NCI-H146 treated with DMSO at 0.1 percent for 48 hours (cell line): ENCODE measurements around the gene ARRB1.
"Not testable (repeated sequence)": the region's sequence is repeated elsewhere in the genome, so short reads cannot be mapped to it uniquely, and the experiment has no call there.

Experiments
- DNase-seq: peaks from one replicate; lab custom pipeline; 2025; ENCODE audit not compliant: unreplicated experiment; lab: John Stamatoyannopoulos, UW

The ARRB1 gene

GRCh38 chr11:75276686-75277085, 74.8 kb downstream of the ARRB1 start:
- DNase-seq, result peak; percentile 87

- peak; percentile 52 for DNase-seq
Measured at GRCh38 chr11:75276186-75276585, 75.3 kb downstream of the ARRB1 start.

GRCh38 chr11:75275581-75275980, 75.9 kb downstream of the ARRB1 start:
- no peak for DNase-seq

- DNase-seq, result not testable (repeated sequence)
Measured at GRCh38 chr11:75274716-75275115, 76.7 kb downstream of the ARRB1 start.

GRCh38 chr11:75273411-75274391, 77.8 kb downstream of the ARRB1 start:
- no peak for DNase-seq

- no peak for DNase-seq
Measured at GRCh38 chr11:75272821-75273301, 78.6 kb downstream of the ARRB1 start.

GRCh38 chr11:75272391-75272790, 79.1 kb downstream of the ARRB1 start:
- no peak for DNase-seq

- DNase-seq, result no peak
Measured at GRCh38 chr11:75271730-75272129, 79.7 kb downstream of the ARRB1 start.

- DNase-seq, result no peak
Measured at GRCh38 chr11:75270896-75271418, 80.5 kb downstream of the ARRB1 start.

- DNase-seq, result no peak
Measured at GRCh38 chr11:75269896-75270295, 81.6 kb downstream of the ARRB1 start.

GRCh38 chr11:75269367-75269660, 82.1 kb downstream of the ARRB1 start:
- DNase-seq, result no peak

GRCh38 chr11:75268626-75269366, 82.7 kb downstream of the ARRB1 start:
- DNase-seq, result no peak

- DNase-seq, result no peak
Measured at GRCh38 chr11:75267171-75267970, 84.1 kb downstream of the ARRB1 start.

GRCh38 chr11:75265851-75266531, 85.5 kb downstream of the ARRB1 start:
- DNase-seq, result no peak

- DNase-seq, result no peak
Measured at GRCh38 chr11:75264971-75265370, 86.5 kb downstream of the ARRB1 start.

GRCh38 chr11:75264356-75264755, 87.1 kb downstream of the ARRB1 start:
- no peak for DNase-seq

GRCh38 chr11:75263944-75264349, 87.5 kb downstream of the ARRB1 start:
- DNase-seq, result no peak

GRCh38 chr11:75262961-75263852, 88.3 kb downstream of the ARRB1 start:
- DNase-seq, result no peak

GRCh38 chr11:75262436-75262835, 89.0 kb downstream of the ARRB1 start:
- no peak for DNase-seq
